Left lung (tissue), 10 donors: ENCODE results near the gene FUZ. TPM values are rescaled to one million over a fixed set of nuclear protein-coding genes. Genes with fewer than 3 reads are reported as not detected.

Source experiments
- ATAC-seq: fragments of 200-7000 bp; cut with Tn5 transposase; one replicate; pipeline ENCODE4 v1.9.1; 2020; ENCODE audit warnings: moderate library complexity
- DNase-seq, 4 donors: peaks; one replicate each; pipeline ENCODE4 v3.0.0-alpha.2; 2013 to 2020
- H3K27ac ChIP-seq, 2 donors: fragments of 200-600 bp; sonication (generic) in 1 of 2; one replicate each; pipeline versions ENCODE4 v1.5.0 to v1.8.0; 2020 to 2021
- H3K27me3 ChIP-seq, 2 donors: fragments of 200-600 bp; sonication (generic) in 1 of 2; one replicate each; pipeline versions ENCODE4 v1.5.0 to v1.8.0; 2020 to 2021
- H3K36me3 ChIP-seq, 2 donors: fragments of 200-600 bp; sonication (generic) in 1 of 2; one replicate each; pipeline versions ENCODE4 v1.5.0 to v1.8.0; 2020 to 2021
- H3K4me1 ChIP-seq, 2 donors: fragments of 200-600 bp; one replicate each; pipeline ENCODE4 v1.8.0; 2021
- H3K4me3 ChIP-seq, 2 donors: fragments of 200-600 bp; sonication (generic) in 1 of 2; one replicate each; pipeline versions ENCODE4 v1.5.0 to v1.8.0; 2020 to 2021; ENCODE audit warnings: mild to moderate bottlenecking in 1 of 2
- H3K9me3 ChIP-seq, 2 donors: fragments of 200-600 bp; sonication (generic) in 1 of 2; one replicate each; pipeline versions ENCODE4 v1.5.0 to v1.8.0; 2020 to 2021
- intact Hi-C, 2 donors: fragments of 100-400 bp; cut with DNase I; formaldehyde crosslinking; loops; one replicate each; pipeline versions ENCODE4 v1.11.2 to v1.14.2; 2022
- polyA plus RNA-seq, 6 donors: library from polyadenylated mRNA; unstranded; fragments of 120-200 nt; gene quantifications; one replicate each; pipeline ENCODE4 v1.2.1, GENCODE V29; 2013; ENCODE audit not compliant: insufficient read length in 6 of 6
- total RNA-seq, 2 donors: library from RNA; stranded (reverse); fragmentation: NEBNext Ultra II Directional; extraction: Animal tissue kit (Norgen Biotek cat#: 25700); gene quantifications; one replicate each; pipeline ENCODE4 v1.2.1, GENCODE V29; 2021
- TF ChIP-seq, protein P1 (sequence below), 2 donors: fragments of 200-600 bp; sonication (generic) in 1 of 2; IDR thresholded peaks; one replicate each; pipeline versions ENCODE4 v1.5.0 to v1.8.0; 2021; ENCODE audit warnings: antibody characterized with exemption in 2 of 2
- donor health status: DM: no; HTN: yes; CAD: no.
- donor health status: DM: no; HTN: no; CAD: no.

FUZ gene
- total and polyA plus RNA-seq, 8 donors, result 15.3 to 31.7 (median 25.8) TPM

DNA sequence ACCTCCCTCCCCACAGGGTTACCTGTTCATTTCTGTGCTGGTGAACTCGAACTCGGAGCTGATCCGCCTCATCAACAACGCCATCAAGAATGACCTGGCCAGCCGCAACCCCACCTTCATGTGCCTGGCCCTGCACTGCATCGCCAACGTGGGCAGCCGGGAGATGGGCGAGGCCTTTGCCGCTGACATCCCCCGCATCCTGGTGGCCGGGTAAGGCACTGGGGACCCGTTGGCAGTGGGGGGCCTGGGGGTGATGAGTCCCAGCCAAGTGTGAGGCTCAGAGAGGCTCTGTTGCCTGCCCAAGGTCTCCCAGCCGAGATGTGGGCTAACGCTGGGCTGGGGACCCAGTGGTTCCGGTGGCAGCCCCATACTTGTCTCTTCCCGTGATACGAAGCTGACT, 30.6 kb downstream of the FUZ start:
- H3K4me3 ChIP-seq, result no peak overlapping the region
- peaks cover 0 to 52% of the 10 kb centered on the region in 2 donors for H3K36me3 ChIP-seq
- H3K27ac ChIP-seq, result no peak overlapping the region
- DNase-seq (no peak), ATAC-seq (no peak)
- no peaks in the 10 kb centered on the region for H3K27me3 ChIP-seq
- H3K4me1 ChIP-seq, result peaks cover 0 to 21% of the 10 kb centered on the region in 2 donors
- TF ChIP-seq, protein P1, sequence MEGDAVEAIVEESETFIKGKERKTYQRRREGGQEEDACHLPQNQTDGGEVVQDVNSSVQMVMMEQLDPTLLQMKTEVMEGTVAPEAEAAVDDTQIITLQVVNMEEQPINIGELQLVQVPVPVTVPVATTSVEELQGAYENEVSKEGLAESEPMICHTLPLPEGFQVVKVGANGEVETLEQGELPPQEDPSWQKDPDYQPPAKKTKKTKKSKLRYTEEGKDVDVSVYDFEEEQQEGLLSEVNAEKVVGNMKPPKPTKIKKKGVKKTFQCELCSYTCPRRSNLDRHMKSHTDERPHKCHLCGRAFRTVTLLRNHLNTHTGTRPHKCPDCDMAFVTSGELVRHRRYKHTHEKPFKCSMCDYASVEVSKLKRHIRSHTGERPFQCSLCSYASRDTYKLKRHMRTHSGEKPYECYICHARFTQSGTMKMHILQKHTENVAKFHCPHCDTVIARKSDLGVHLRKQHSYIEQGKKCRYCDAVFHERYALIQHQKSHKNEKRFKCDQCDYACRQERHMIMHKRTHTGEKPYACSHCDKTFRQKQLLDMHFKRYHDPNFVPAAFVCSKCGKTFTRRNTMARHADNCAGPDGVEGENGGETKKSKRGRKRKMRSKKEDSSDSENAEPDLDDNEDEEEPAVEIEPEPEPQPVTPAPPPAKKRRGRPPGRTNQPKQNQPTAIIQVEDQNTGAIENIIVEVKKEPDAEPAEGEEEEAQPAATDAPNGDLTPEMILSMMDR (IDR thresholded peaks at IDR 0.05), result no peak
- H3K9me3 ChIP-seq, result no peaks in the 10 kb centered on the region
- intact Hi-C loops, result no loop called here

DNA sequence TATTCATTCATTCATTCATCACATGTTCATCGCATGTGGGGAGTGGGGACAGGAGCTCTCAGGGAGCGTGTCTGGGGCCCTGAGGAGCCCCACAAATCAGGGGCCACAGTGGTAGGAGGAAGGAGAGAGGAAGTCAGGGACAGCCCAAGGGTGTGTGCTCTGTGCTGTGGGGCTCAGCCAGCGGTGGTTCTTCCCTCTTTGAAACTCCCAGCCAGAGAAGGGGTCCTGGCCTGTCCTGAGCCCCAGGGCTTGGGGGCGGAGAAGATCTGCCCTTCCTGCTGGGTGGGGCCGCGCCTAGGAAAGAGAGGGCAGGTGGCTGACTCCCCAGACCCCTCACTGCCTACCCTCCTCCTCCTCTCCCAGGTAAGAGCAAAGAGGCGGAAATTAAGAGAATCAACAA, 31.7 kb downstream of the FUZ start:
- ATAC-seq (no peak), DNase-seq (no peak)
- TF ChIP-seq, protein P1 (IDR thresholded peaks at IDR 0.05), result no peak
- H3K36me3 ChIP-seq, result peaks cover 0 to 42% of the 10 kb centered on the region in 2 donors
- H3K27ac ChIP-seq, result peak overlapping the region in 1 of 2 donors; percentile 36
- no peaks in the 10 kb centered on the region for H3K27me3 ChIP-seq
- peaks cover 0 to 21% of the 10 kb centered on the region in 2 donors for H3K4me1 ChIP-seq
- intact Hi-C loops, result no loop called here
- no peaks in the 10 kb centered on the region for H3K9me3 ChIP-seq
- no peak overlapping the region for H3K4me3 ChIP-seq

DNA sequence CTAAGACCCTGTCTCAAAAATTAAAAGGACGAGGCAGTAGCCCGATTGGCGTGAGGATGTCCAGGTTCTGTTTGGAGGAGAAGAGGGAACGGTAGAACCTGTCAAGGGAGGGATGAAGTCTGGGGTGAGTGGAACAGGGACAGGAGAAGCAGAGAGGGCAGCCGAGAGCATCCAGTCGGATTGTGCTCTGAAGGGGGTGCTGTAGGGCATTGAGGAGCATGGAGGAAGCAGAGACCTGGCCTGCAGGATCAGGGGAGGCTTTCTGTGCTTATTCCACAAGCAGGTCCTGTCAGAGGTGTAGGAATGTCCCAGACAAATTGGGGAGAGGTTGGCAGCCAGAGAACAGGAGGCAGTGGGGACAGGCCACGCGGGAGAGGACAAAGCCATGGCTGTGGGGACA, 32.2 kb downstream of the FUZ start:
- intact Hi-C loops, result no loop called here
- H3K4me3 ChIP-seq, result no peak overlapping the region
- peaks cover 0 to 41% of the 10 kb centered on the region in 2 donors for H3K36me3 ChIP-seq
- peak overlapping the region in 1 of 2 donors; percentile 36 for H3K27ac ChIP-seq
- no peaks in the 10 kb centered on the region for H3K9me3 ChIP-seq
- ATAC-seq (no peak), DNase-seq (no peak)
- H3K4me1 ChIP-seq, result peaks cover 0 to 21% of the 10 kb centered on the region in 2 donors
- TF ChIP-seq, protein P1 (IDR thresholded peaks at IDR 0.05), result no peak
- H3K27me3 ChIP-seq, result no peaks in the 10 kb centered on the region

- TF ChIP-seq, protein P1 (IDR thresholded peaks at IDR 0.05), result no peak
- Histone ChIP-seq H3K4me1 (peaks cover 0 to 21% of the 10 kb centered on the region in 2 donors), H3K9me3 (no peaks in the 10 kb centered on the region), H3K27me3 (no peaks in the 10 kb centered on the region), H3K27ac (peak overlapping the region in 1 of 2 donors; percentile 36), H3K36me3 (peaks cover 0 to 36% of the 10 kb centered on the region in 2 donors), H3K4me3 (no peak overlapping the region)
- intact Hi-C loops, result no loop called here
- ATAC-seq (peak; percentile 42), DNase-seq (no peak)
Observed at GRCh38 chr19:49779731-49780555, 33.1 kb downstream of the FUZ start.

DNA sequence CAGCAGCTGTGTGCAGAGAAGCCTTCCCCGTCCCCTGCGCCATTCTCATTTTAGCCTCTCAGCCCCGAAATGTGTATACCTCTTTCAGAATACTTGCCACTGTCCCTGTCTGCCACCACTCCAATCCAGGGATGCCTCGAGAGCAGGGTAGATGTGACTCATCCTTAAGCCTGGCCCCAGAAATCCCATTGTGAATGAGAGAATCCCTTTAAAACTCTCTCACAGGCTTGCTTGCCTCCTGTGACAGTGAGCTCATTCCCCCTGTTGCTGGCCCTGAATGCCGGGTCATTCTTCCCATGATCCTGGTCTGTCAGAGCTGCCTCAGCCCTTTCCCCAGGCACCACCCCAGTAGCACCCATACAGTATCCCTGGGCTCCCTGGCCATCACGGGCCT, 36.7 kb downstream of the FUZ start:
- ATAC-seq, result no peak

More for the DNA sequence above, 36.7 kb downstream of the FUZ start:
- DNase-seq, result no peak
- Histone ChIP-seq H3K27me3 (no peaks in the 10 kb centered on the region), H3K27ac (no peak overlapping the region), H3K36me3 (peaks cover 0 to 11% of the 10 kb centered on the region in 2 donors), H3K4me3 (no peak overlapping the region), H3K9me3 (no peaks in the 10 kb centered on the region), H3K4me1 (peaks cover 0 to 34% of the 10 kb centered on the region in 2 donors)
- intact Hi-C loops, result no loop called here
- TF ChIP-seq, protein P1 (IDR thresholded peaks at IDR 0.05), result no peak
